Tongue (tissue), 1 donor: ENCODE data around the gene TUBB1. TPM values are rescaled to one million over a fixed set of nuclear protein-coding genes. Genes with fewer than 3 reads are reported as not detected.

ENCODE experiments used
- total RNA-seq: library from RNA; depleted of rRNA; stranded (reverse); fragments of >200 nt; gene quantifications from one replicate; pipeline ENCODE4 v1.2.3, GENCODE V29; 2014

The TUBB1 gene
- total RNA-seq, 1 donor from 2014 or later, result 1.8 TPM

Other genes with a start within 250 kb of the TUBB1 start
- gene GNAS-AS1, start 168.5 kb upstream of the TUBB1 start, total RNA-seq, result 2.5 TPM
- 1,595 TPM for gene GNAS, start 166.7 kb upstream of the TUBB1 start, total RNA-seq
- gene NELFCD, start 38.2 kb upstream of the TUBB1 start, total RNA-seq, result 53.6 TPM
- gene CTSZ, start 12.2 kb upstream of the TUBB1 start, total RNA-seq, result 90.7 TPM
- 16.1 TPM for gene ATP5F1E, start 12.9 kb downstream of the TUBB1 start, total RNA-seq
- gene PRELID3B, start 23.4 kb downstream of the TUBB1 start, total RNA-seq, result 57.6 TPM
- gene ZNF831, start 144.4 kb downstream of the TUBB1 start, total RNA-seq, result 0.41 TPM